IMR-90 (cell line): ENCODE measurements around the gene FUT8. TPM values are rescaled to one million over a fixed set of nuclear protein-coding genes. Genes with fewer than 3 reads are reported as not detected.

Experiments used
- ATAC-seq: fragments of 200-7000 bp; cut with Tn5 transposase; 2 replicates; pipeline ENCODE4 v1.9.1; 2020; ENCODE audit warnings: low read depth, mild to moderate bottlenecking, moderate library complexity
- BruUV-seq: library from RNA; stranded (reverse); fragments of 400-500 nt; replicated peaks from 2 replicates; lab custom pipeline; 2021; lab: Mats Ljungman, UMichigan
- CTCF ChIA-PET: fragments of 300-600 bp; formaldehyde crosslinking; extraction: SDS; loops from one replicate; lab custom pipeline; 2021; ENCODE audit warnings: antibody characterized with exemption; lab: Yijun Ruan, JAX
- POLR2A ChIA-PET: fragments of 300-600 bp; sonication (Branson Sonifier 250); formaldehyde crosslinking; loops from one replicate; lab custom pipeline; 2022; ENCODE audit warnings: antibody characterized with exemption; ENCODE audit not compliant: unreplicated experiment; lab: Charles Lee
- DNase-seq: peaks from one replicate; pipeline ENCODE4 v3.0.0; 2013
- H2AFZ ChIP-seq: replicated peaks from 2 replicates; pipeline ENCODE3; 2013; ENCODE audit warnings: low read length, mild to moderate bottlenecking; ENCODE audit not compliant: poor library complexity
- H2AK5ac ChIP-seq: 2 replicates; pipeline ENCODE4 v1.6.1; 2013; ENCODE audit warnings: low read depth, low read length, inconsistent platforms
- H2AK9ac ChIP-seq: replicated peaks from 2 replicates; pipeline ENCODE3; 2013; ENCODE audit warnings: mild to moderate bottlenecking, low read depth, low read length, moderate library complexity; ENCODE audit not compliant: poor library complexity
- H2BK120ac ChIP-seq: 2 replicates; pipeline ENCODE4 v1.6.1; 2013; ENCODE audit warnings: low read depth, low read length, inconsistent platforms
- H2BK15ac ChIP-seq: 3 replicates; pipeline ENCODE4 v1.6.1; 2013; ENCODE audit warnings: low read depth, low read length, inconsistent platforms
- H2BK20ac ChIP-seq: 2 replicates; pipeline ENCODE4 v1.6.1; 2013; ENCODE audit warnings: low read depth, mild to moderate bottlenecking, inconsistent platforms, low read length, moderate library complexity
- H2BK5ac ChIP-seq: 2 replicates; pipeline ENCODE4 v1.6.1; 2013; ENCODE audit warnings: mild to moderate bottlenecking, low read depth, low read length, inconsistent platforms; ENCODE audit not compliant: poor library complexity, severe bottlenecking
- H3K14ac ChIP-seq: replicated peaks from 2 replicates; pipeline ENCODE4 v1.6.1; 2013; ENCODE audit warnings: low read depth, low read length, inconsistent platforms
- H3K18ac ChIP-seq: 2 replicates; pipeline ENCODE4 v1.6.1; 2013; ENCODE audit warnings: low read depth, low read length, control low read depth
- H3K23ac ChIP-seq: 2 replicates; pipeline ENCODE4 v1.6.1; 2013; ENCODE audit warnings: low read depth, low read length, inconsistent platforms
- H3K27ac ChIP-seq: 2 replicates; pipeline ENCODE4 v1.5.1; 2013; ENCODE audit warnings: mild to moderate bottlenecking, control low read depth, low read length; ENCODE audit not compliant: insufficient read depth
- H3K27me3 ChIP-seq: 2 replicates; pipeline ENCODE4 v1.6.1; 2013; ENCODE audit warnings: low read length; ENCODE audit not compliant: control insufficient read depth, insufficient read depth
- H3K36me3 ChIP-seq: 2 replicates; pipeline ENCODE4 v1.6.1; 2013; ENCODE audit warnings: low read length, mixed read lengths; ENCODE audit not compliant: control insufficient read depth, insufficient read depth
- H3K4ac ChIP-seq: 2 replicates; pipeline ENCODE4 v1.6.1; 2013; ENCODE audit warnings: low read depth, low read length, inconsistent platforms
- H3K4me1 ChIP-seq: 2 replicates; pipeline ENCODE4 v1.6.1; 2013; ENCODE audit warnings: low read length, mixed read lengths; ENCODE audit not compliant: control insufficient read depth, insufficient read depth
- H3K4me2 ChIP-seq: 2 replicates; pipeline ENCODE4 v1.6.1; 2013; ENCODE audit warnings: low read depth, mild to moderate bottlenecking, control low read depth, low read length, moderate library complexity
- H3K4me3 ChIP-seq: 2 replicates; pipeline ENCODE4 v1.5.1; 2013; ENCODE audit warnings: low read depth, mild to moderate bottlenecking, control low read depth, low read length, moderate library complexity; ENCODE audit not compliant: insufficient read depth
- H3K56ac ChIP-seq: 2 replicates; pipeline ENCODE4 v1.6.1; 2013; ENCODE audit warnings: low read length, inconsistent platforms; ENCODE audit not compliant: insufficient read depth; ENCODE audit errors: extremely low read depth
- H3K79me1 ChIP-seq, 2 experiments: 2 replicates each; pipeline ENCODE4 v1.6.1; 2013; ENCODE audit warnings: low read length in 2 of 2, inconsistent platforms in 1 of 2, low read depth in 1 of 2
- H3K9ac ChIP-seq: 2 replicates; pipeline ENCODE4 v1.6.1; 2013; ENCODE audit warnings: low read depth, low read length, control low read depth
- H3K9me1 ChIP-seq: 2 replicates; pipeline ENCODE4 v1.6.1; 2013; ENCODE audit warnings: low read length, inconsistent platforms; ENCODE audit not compliant: insufficient read depth
- H3K9me3 ChIP-seq: 2 replicates; pipeline ENCODE4 v1.6.1; 2013; ENCODE audit warnings: low read length; ENCODE audit not compliant: control insufficient read depth, insufficient read depth
- H4K20me1 ChIP-seq: 2 replicates; pipeline ENCODE4 v1.6.1; 2013; ENCODE audit warnings: low read length, inconsistent platforms; ENCODE audit not compliant: insufficient read depth
- H4K5ac ChIP-seq: 2 replicates; pipeline ENCODE4 v1.6.1; 2013; ENCODE audit warnings: mild to moderate bottlenecking, low read depth, low read length, control low read depth
- H4K8ac ChIP-seq, 2 experiments: 2 replicates each; pipeline ENCODE4 v1.6.1; 2013; ENCODE audit warnings: low read depth in 2 of 2, low read length in 2 of 2, control low read depth in 1 of 2, inconsistent platforms in 1 of 2
- H4K91ac ChIP-seq: 2 replicates; pipeline ENCODE4 v1.6.1; 2013; ENCODE audit warnings: low read depth, low read length, inconsistent platforms; ENCODE audit not compliant: insufficient read depth
- BHLHE40 ChIP-seq: fragments of 150-350 bp; IDR thresholded peaks from 2 replicates; pipeline ENCODE4 v1.6.1; 2016; ENCODE audit warnings: mild to moderate bottlenecking, low read depth, low read length
- CEBPB ChIP-seq: IDR thresholded peaks from 2 replicates; pipeline ENCODE4 v1.6.1; 2012; ENCODE audit warnings: low read depth, low read length, improper control_type of control experiment
- FOS ChIP-seq: fragments of 150-350 bp; IDR thresholded peaks from 2 replicates; pipeline ENCODE4 v1.6.1; 2016; ENCODE audit warnings: low read depth, low read length
- MAFK ChIP-seq: IDR thresholded peaks from 2 replicates; pipeline ENCODE4 v1.6.1; 2012; ENCODE audit warnings: low read depth, low read length, improper control_type of control experiment
- MAZ ChIP-seq: IDR thresholded peaks from 2 replicates; pipeline ENCODE4 v1.6.1; 2012; ENCODE audit warnings: low read depth, mild to moderate bottlenecking, low read length, improper control_type of control experiment, moderate library complexity, borderline replicate concordance
- MXI1 ChIP-seq: IDR thresholded peaks from 2 replicates; pipeline ENCODE4 v1.6.1; 2012; ENCODE audit warnings: low read depth, mild to moderate bottlenecking, low read length, moderate library complexity, borderline replicate concordance
- NFE2L2 ChIP-seq: fragments of 150-350 bp; IDR thresholded peaks from 2 replicates; pipeline ENCODE4 v1.6.1; 2016; ENCODE audit warnings: low read depth, mild to moderate bottlenecking, low read length
- POLR2A ChIP-seq: IDR thresholded peaks from 2 replicates; pipeline ENCODE4 v1.6.1; 2012; ENCODE audit warnings: mild to moderate bottlenecking, low read depth, low read length
- RAD21 ChIP-seq: IDR thresholded peaks from 2 replicates; pipeline ENCODE4 v1.6.1; 2012; ENCODE audit warnings: low read length, improper control_type of control experiment
- RCOR1 ChIP-seq: IDR thresholded peaks from 2 replicates; pipeline ENCODE4 v1.6.1; 2012; ENCODE audit warnings: mild to moderate bottlenecking, low read length, improper control_type of control experiment; ENCODE audit not compliant: insufficient replicate concordance
- RFX5 ChIP-seq: IDR thresholded peaks from 2 replicates; pipeline ENCODE4 v1.8.0; 2012; ENCODE audit warnings: low read depth, mild to moderate bottlenecking, low read length, moderate library complexity
- SMC3 ChIP-seq: fragments of 150-350 bp; IDR thresholded peaks from 2 replicates; pipeline ENCODE4 v1.6.1; 2016; ENCODE audit warnings: low read depth, mild to moderate bottlenecking, antibody characterized with exemption, low read length, moderate library complexity
- dilution Hi-C: fragments of 300-500 bp; cut with HindIII; formaldehyde crosslinking; loops from one replicate; pipeline ENCODE4 v1.14.3; 2018; ENCODE audit warnings: low sequenced_read_pairs; ENCODE audit not compliant: unreplicated experiment
- in situ Hi-C: fragments of 300-500 bp; cut with MboI; formaldehyde crosslinking; loops from 3 replicates; pipeline ENCODE4 v1.14.3; 2019; ENCODE audit warnings: low sequenced_read_pairs, inconsistent platforms, mixed read lengths
- intact Hi-C: fragments of 100-400 bp; cut with micrococcal nuclease; formaldehyde crosslinking; loops from 2 replicates; pipeline ENCODE4 v1.10.0; 2022
- polyA plus RNA-seq, 3 experiments: library from polyadenylated mRNA; depleted of rRNA; stranded (reverse); fragments of >200 nt; gene quantifications; 2 replicates each; pipeline ENCODE4 v1.2.3, GENCODE V29; 2012; ENCODE audit warnings: low replicate concordance in 1 of 3
- total RNA-seq: library from RNA; depleted of rRNA; stranded (reverse); fragments of >200 nt; gene quantifications from 2 replicates; pipeline ENCODE4 v1.2.3, GENCODE V29; 2012
- TF ChIP-seq, protein P1 (sequence below): conservative IDR thresholded peaks from 2 replicates; pipeline ENCODE4 v1.5.1; 2012; ENCODE audit warnings: mild to moderate bottlenecking, low read depth, low read length, improper control_type of control experiment
- TF ChIP-seq, protein P2 (sequence below): fragments of 150-350 bp; IDR thresholded peaks from 2 replicates; pipeline ENCODE4 v1.6.1; 2017; ENCODE audit warnings: mild to moderate bottlenecking, antibody characterized with exemption, low read length, low read depth

The FUT8 gene
- total and polyA plus RNA-seq, 2 of the 4 experiments (the other 2 are of a cell fraction) = 15.6 to 72.9 TPM

DNA sequence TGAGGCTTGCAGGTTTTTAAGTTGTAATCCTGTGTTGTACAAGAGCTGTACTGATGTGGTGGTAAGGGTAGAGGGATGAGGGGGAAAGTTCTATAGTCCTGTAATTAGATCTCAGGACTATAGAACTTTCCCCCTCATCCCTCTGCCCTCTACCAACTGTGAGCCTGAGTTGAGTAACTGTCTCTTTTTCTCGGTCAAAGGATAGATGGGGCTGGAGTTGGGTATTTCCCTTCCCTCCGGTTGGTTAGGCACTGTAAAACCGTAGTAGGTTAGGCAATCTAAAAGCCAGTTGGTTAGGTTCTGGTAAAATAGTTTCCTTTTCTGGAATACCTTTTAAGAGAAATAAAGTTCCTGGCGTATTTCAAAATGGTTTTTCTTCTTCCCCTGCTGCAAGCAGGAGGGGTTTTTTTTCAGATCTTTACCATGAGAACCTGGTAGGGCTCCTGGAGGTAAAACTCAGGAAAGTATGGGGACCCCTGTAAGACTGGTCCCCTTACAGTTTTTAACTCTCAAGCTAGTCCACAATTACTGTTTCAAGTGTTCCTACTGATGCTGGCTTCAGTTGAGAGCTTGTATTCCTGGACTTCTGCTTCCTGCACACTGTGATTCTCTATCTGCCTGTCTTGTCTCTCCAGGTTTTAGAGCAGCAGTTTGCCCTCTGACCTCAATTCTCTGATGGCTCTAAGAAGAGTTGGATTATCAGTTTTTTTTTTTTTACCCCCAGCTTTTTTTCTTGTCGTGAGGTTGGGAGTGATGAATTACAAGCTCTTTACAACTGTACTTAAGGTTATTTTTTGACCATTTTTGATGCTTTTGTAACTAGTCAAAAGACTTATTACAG lies 58.7 kb downstream of the FUT8 start (continued):
- no peak for TF ChIP-seq NFE2L2

DNA sequence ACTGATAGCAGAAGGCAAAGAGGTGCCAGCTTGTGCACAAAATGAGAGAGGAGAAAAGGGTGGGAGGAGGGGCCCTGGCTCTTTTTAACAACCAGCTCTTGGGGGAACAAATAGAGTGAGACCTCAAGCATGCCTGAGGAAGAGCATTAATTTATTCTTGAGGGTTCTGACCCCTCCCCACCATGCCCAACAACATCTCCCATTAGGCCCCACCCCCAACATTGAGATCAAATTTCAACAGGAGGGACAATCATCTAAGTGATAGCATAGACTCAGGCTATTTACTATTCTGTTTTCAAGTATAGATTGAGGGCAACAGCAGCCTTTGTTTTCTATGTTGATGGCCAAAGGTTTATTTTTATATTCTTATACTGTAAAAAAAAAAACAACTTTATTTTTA lies 59.7 kb downstream of the FUT8 start:
- H3K18ac ChIP-seq = no peak overlapping the region
- no peak overlapping the region for H2BK5ac ChIP-seq
- no peak overlapping the region for H3K4me3 ChIP-seq
- H3K23ac ChIP-seq = no peak overlapping the region
- no peaks in the 10 kb centered on the region for H3K9me3 ChIP-seq
- H2AK5ac ChIP-seq = no peak overlapping the region
- intact Hi-C loops = no loop called here
- peaks cover 3 to 29% of the 10 kb centered on the region in 2 experiments; a peak in 3 of 4 replicates for H3K79me1 ChIP-seq
- H2AK9ac ChIP-seq = no peak overlapping the region
- no peak overlapping the region for H2BK15ac ChIP-seq
- H3K27me3 ChIP-seq = no peaks in the 10 kb centered on the region
- H3K4me1 ChIP-seq = no peaks in the 10 kb centered on the region
- H3K4ac ChIP-seq = no peak overlapping the region
- ATAC-seq = no peak
- H2AFZ ChIP-seq = no peak overlapping the region
- in situ Hi-C loops = no loop called here
- DNase-seq = no peak
- no peaks in the 10 kb centered on the region for H3K9me1 ChIP-seq
- BruUV-seq = no TSS peak
- dilution Hi-C loops = no loop called here
- ChIA-PET CTCF (no interaction called here), POLR2A (no interaction called here)
- no peak overlapping the region for H3K27ac ChIP-seq
- no peaks in the 10 kb centered on the region for H4K20me1 ChIP-seq
- no peak overlapping the region for H4K91ac ChIP-seq
- no peak overlapping the region for H3K4me2 ChIP-seq
- H3K9ac ChIP-seq = no peak overlapping the region
- no peak overlapping the region for H3K56ac ChIP-seq
- TF ChIP-seq POLR2A = no peak
- TF ChIP-seq, protein P1, sequence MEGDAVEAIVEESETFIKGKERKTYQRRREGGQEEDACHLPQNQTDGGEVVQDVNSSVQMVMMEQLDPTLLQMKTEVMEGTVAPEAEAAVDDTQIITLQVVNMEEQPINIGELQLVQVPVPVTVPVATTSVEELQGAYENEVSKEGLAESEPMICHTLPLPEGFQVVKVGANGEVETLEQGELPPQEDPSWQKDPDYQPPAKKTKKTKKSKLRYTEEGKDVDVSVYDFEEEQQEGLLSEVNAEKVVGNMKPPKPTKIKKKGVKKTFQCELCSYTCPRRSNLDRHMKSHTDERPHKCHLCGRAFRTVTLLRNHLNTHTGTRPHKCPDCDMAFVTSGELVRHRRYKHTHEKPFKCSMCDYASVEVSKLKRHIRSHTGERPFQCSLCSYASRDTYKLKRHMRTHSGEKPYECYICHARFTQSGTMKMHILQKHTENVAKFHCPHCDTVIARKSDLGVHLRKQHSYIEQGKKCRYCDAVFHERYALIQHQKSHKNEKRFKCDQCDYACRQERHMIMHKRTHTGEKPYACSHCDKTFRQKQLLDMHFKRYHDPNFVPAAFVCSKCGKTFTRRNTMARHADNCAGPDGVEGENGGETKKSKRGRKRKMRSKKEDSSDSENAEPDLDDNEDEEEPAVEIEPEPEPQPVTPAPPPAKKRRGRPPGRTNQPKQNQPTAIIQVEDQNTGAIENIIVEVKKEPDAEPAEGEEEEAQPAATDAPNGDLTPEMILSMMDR = no peak
- TF ChIP-seq RFX5 = no peak
- no peak for TF ChIP-seq MAFK
- TF ChIP-seq CEBPB = no peak
- no peak for TF ChIP-seq RCOR1
- no peak for TF ChIP-seq FOS
- TF ChIP-seq RAD21 = no peak
- TF ChIP-seq MXI1 = no peak
- TF ChIP-seq NFE2L2 = no peak
- TF ChIP-seq MAZ = no peak
- TF ChIP-seq SMC3 = no peak
- no peak for TF ChIP-seq BHLHE40
- TF ChIP-seq, protein P2, sequence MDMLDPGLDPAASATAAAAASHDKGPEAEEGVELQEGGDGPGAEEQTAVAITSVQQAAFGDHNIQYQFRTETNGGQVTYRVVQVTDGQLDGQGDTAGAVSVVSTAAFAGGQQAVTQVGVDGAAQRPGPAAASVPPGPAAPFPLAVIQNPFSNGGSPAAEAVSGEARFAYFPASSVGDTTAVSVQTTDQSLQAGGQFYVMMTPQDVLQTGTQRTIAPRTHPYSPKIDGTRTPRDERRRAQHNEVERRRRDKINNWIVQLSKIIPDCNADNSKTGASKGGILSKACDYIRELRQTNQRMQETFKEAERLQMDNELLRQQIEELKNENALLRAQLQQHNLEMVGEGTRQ = no peak
- H4K5ac ChIP-seq = no peak overlapping the region
- H2BK20ac ChIP-seq = no peak overlapping the region
- no peak overlapping the region for H3K14ac ChIP-seq
- H4K8ac ChIP-seq = no peak overlapping the region
- no peaks in the 10 kb centered on the region for H3K36me3 ChIP-seq
- H2BK120ac ChIP-seq = no peak overlapping the region
